ENCODE results near the gene IGFL1. TPM values are rescaled to one million over a fixed set of nuclear protein-coding genes. Genes with fewer than 3 reads are reported as not detected.

The IGFL1 gene
- total RNA-seq, 4 donors from 2014 or later: 2.9 to 46.0 (median 22.0) TPM

DNA sequence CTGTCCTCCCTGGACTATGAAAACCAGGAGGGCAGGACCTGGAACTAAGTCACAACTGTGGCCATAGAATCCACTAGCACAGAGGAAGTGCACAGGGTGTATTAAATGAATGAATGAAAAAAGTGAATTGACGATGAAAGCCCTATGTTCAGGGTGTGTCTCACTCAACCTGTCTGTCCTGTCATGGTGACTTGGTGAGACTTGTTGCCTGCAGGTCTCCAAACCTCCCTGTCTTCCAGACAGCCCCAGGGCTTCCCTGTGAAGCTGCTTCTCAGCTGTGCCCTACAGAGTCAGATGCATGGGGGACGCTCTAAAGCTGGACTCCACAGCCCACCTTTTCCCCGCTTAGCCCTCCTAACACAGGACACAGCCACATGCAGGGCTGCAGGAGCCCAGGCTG is 4.8 kb upstream of the IGFL1 start:
- peak overlapping the region in 3 of 4 donors; percentile 34 to 79 (median 49) for H3K27ac ChIP-seq
- no peak for TF ChIP-seq CTCF (IDR thresholded peaks at IDR 0.05)
- TF ChIP-seq POLR2A (IDR thresholded peaks at IDR 0.05): no peak
- no peak for DNase-seq
- H3K4me3 ChIP-seq: no peak overlapping the region
- intact Hi-C loops (cut with DNase I): no loop called here
- H3K4me1 ChIP-seq: peaks cover 21 to 68% (median 30%) of the 10 kb centered on the region in 3 donors
- H3K36me3 ChIP-seq: no peaks in the 10 kb centered on the region
- no peaks in the 10 kb centered on the region for H3K9me3 ChIP-seq
- 11 to 46% methylated on average over 1 to 3 of the region's 3 CpGs for WGBS, 2 donors
- H3K27me3 ChIP-seq: peaks cover 0 to 87% (median 0%) of the 10 kb centered on the region in 4 donors

- H3K4me3 ChIP-seq: no peak overlapping the region
- WGBS, 2 donors: 21 to 29% methylated on average over 5 of the region's 5 CpGs
- no peak for TF ChIP-seq CTCF (IDR thresholded peaks at IDR 0.05)
- TF ChIP-seq POLR2A (IDR thresholded peaks at IDR 0.05): no peak
- no peaks in the 10 kb centered on the region for H3K9me3 ChIP-seq
- H3K36me3 ChIP-seq: no peaks in the 10 kb centered on the region
- DNase-seq: no peak
- H3K4me1 ChIP-seq: peaks cover 21 to 76% (median 30%) of the 10 kb centered on the region in 3 donors
- peak overlapping the region in 2 of 4 donors; percentile 45 to 79 for H3K27ac ChIP-seq
- intact Hi-C loops (cut with DNase I): no loop called here
- peaks cover 0 to 87% (median 0%) of the 10 kb centered on the region in 4 donors for H3K27me3 ChIP-seq
These were observed 4.0 kb upstream of the IGFL1 start for GRCh38 chr19:46225558-46226004.

DNA sequence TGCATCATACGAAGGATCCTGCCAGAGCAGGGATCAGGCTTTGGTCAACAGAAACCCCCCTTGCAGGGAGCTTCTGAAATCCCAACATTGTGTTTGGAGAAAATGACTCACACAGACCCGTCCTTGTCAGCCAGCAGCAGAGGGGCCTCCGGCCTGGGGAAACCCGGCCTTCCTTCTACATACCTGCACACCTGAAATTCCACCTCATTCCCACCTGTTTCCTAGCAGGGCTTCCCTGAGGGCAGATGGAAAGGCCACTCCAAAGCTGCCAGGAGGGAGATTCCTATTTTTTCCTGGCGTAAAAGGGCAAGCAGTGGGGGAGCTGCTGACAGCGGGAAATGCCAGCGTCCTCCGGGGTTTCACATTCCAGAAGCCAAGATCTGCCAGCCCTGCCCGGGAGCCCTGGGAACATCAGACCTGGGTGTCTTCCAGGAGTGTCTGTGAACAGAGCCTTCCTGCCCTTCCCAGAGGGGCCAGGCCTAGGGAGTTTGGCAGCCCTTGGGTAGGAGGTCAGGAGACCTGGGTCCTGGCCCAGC is 3.0 kb upstream of the IGFL1 start:
- Histone ChIP-seq H3K9me3 (no peaks in the 10 kb centered on the region), H3K4me1 (peaks cover 24 to 81% (median 29%) of the 10 kb centered on the region in 3 donors), H3K27ac (no peak overlapping the region), H3K36me3 (no peaks in the 10 kb centered on the region), H3K27me3 (peaks cover 0 to 87% (median 0%) of the 10 kb centered on the region in 4 donors), H3K4me3 (no peak overlapping the region)
- intact Hi-C loops (cut with DNase I): no loop called here
- TF ChIP-seq POLR2A (IDR thresholded peaks at IDR 0.05): no peak
- no peak for TF ChIP-seq CTCF (IDR thresholded peaks at IDR 0.05)
- WGBS, 2 donors: 40% methylated on average over 1 to 3 of the region's 9 CpGs
- no peak for DNase-seq

- H3K27me3 ChIP-seq: peaks cover 0 to 57% (median 0%) of the 10 kb centered on the region in 4 donors
- no peak for DNase-seq
These were observed 2.5 kb downstream of the IGFL1 start for GRCh38 chr19:46232029-46232428.

More at GRCh38 chr19:46232029-46232428, 2.5 kb downstream of the IGFL1 start:
- no peak overlapping the region for H3K4me3 ChIP-seq
- no peaks in the 10 kb centered on the region for H3K36me3 ChIP-seq
- peak overlapping the region in 2 of 4 donors; percentile 34 to 45 for H3K27ac ChIP-seq
- H3K4me1 ChIP-seq: peaks cover 0 to 40% (median 9%) of the 10 kb centered on the region in 3 donors
- TF ChIP-seq CTCF (IDR thresholded peaks at IDR 0.05): no peak
- no peak for TF ChIP-seq POLR2A (IDR thresholded peaks at IDR 0.05)
- intact Hi-C loops (cut with DNase I): no loop called here
- H3K9me3 ChIP-seq: no peaks in the 10 kb centered on the region
- 38 to 55% methylated on average over 4 to 5 of the region's 10 CpGs for WGBS, 2 donors

Data from esophagus squamous epithelium (tissue), 5 donors.